Measurements from ENCODE around the gene SYCP2.

GRCh38 chr20:59864726-59865125 lies 68.7 kb downstream of the SYCP2 start:
- TF ChIP-seq, protein P1, sequence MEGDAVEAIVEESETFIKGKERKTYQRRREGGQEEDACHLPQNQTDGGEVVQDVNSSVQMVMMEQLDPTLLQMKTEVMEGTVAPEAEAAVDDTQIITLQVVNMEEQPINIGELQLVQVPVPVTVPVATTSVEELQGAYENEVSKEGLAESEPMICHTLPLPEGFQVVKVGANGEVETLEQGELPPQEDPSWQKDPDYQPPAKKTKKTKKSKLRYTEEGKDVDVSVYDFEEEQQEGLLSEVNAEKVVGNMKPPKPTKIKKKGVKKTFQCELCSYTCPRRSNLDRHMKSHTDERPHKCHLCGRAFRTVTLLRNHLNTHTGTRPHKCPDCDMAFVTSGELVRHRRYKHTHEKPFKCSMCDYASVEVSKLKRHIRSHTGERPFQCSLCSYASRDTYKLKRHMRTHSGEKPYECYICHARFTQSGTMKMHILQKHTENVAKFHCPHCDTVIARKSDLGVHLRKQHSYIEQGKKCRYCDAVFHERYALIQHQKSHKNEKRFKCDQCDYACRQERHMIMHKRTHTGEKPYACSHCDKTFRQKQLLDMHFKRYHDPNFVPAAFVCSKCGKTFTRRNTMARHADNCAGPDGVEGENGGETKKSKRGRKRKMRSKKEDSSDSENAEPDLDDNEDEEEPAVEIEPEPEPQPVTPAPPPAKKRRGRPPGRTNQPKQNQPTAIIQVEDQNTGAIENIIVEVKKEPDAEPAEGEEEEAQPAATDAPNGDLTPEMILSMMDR (IDR thresholded peaks at IDR 0.05) = no peak
- TF ChIP-seq POLR2A (IDR thresholded peaks at IDR 0.05) (no peak), EP300 (IDR thresholded peaks at IDR 0.05) (no peak)
